Activated B cell treated with CpG ODN at 0.5 μM for 24 hours (primary cell): ENCODE results near the gene FAM78A. TPM values are rescaled to one million over a fixed set of nuclear protein-coding genes. Genes with fewer than 3 reads are reported as not detected.
A peak's percentile ranks its signal among the peaks of the same experiment; 100 is the strongest.

Source experiments
- ATAC-seq: fragments of 200-7000 bp; cut with Tn5 transposase; one replicate; pipeline ENCODE4 v1.10.0; 2021; ENCODE audit warnings: low read depth, mild to moderate bottlenecking, moderate library complexity
- CTCF ChIA-PET: fragments of 350-600 bp; sonication (Branson Sonifier 250); formaldehyde crosslinking; loops from one replicate; lab custom pipeline; 2021; ENCODE audit warnings: antibody characterized with exemption; lab: Charles Lee
- POLR2A ChIA-PET: fragments of 350-600 bp; sonication (Branson Sonifier 250); formaldehyde crosslinking; loops from one replicate; lab custom pipeline; 2021; ENCODE audit warnings: antibody characterized with exemption; lab: Charles Lee
- DNase-seq: peaks from one replicate; pipeline ENCODE4 v3.0.0; 2022
- H3K27ac Mint-ChIP-seq: one replicate; pipeline ENCODE4 v1.8.0; 2020; ENCODE audit warnings: mixed read lengths
- H3K27me3 Mint-ChIP-seq: one replicate; pipeline ENCODE4 v1.8.0; 2021; ENCODE audit warnings: mixed read lengths
- H3K36me3 Mint-ChIP-seq: one replicate; pipeline ENCODE4 v1.8.0; 2021; ENCODE audit warnings: low read depth, mixed read lengths
- H3K4me1 Mint-ChIP-seq: one replicate; pipeline ENCODE4 v1.8.0; 2021; ENCODE audit warnings: mixed read lengths
- H3K4me3 Mint-ChIP-seq: one replicate; pipeline ENCODE4 v1.8.0; 2020; ENCODE audit warnings: mild to moderate bottlenecking, mixed read lengths
- H3K9me3 Mint-ChIP-seq: one replicate; pipeline ENCODE4 v1.8.0; 2020; ENCODE audit warnings: mixed read lengths
- CTCF ChIP-seq: fragments of 200-600 bp; IDR thresholded peaks from one replicate; pipeline ENCODE4 v1.8.0; 2022; ENCODE audit warnings: antibody characterized with exemption, mild to moderate bottlenecking
- intact Hi-C: fragments of 100-400 bp; cut with micrococcal nuclease; formaldehyde crosslinking; loops from one replicate; pipeline ENCODE4 v1.15.1; 2024
- total RNA-seq: library from RNA; stranded (reverse); gene quantifications from 2 replicates; pipeline ENCODE4 v1.2.3, GENCODE V29; 2022

FAM78A gene
- total RNA-seq, 1 donor from 2014 or later = 22.9 TPM

- peak; percentile 25 for ATAC-seq
- ChIA-PET CTCF (no interaction called here), POLR2A (interaction anchor here (0.7 kb wide), 2 partner anchors 98 to 153 kb away, joined by 6 to 8 read pairs; no protein-coding TSS in a partner anchor)
- Mint-ChIP-seq H3K4me1 (peaks cover 10% of the 10 kb centered on the region), H3K4me3 (no peak overlapping the region), H3K27ac (no peak overlapping the region), H3K27me3 (peaks cover 8% of the 10 kb centered on the region), H3K9me3 (no peaks in the 10 kb centered on the region), H3K36me3 (no peaks in the 10 kb centered on the region)
- intact Hi-C loops = no loop called here
- no peak for TF ChIP-seq CTCF
- no peak for DNase-seq
Observed at GRCh38 chr9:131310833-131311554, 34.7 kb upstream of the FAM78A start.

- ChIA-PET CTCF (no interaction called here), POLR2A (interaction anchor here (0.7 kb wide), 1 partner anchor 96 kb away, joined by 6 read pairs; no protein-coding TSS in a partner anchor)
- DNase-seq = no peak
- no peak for TF ChIP-seq CTCF
- H3K4me3 Mint-ChIP-seq = no peak overlapping the region
- H3K4me1 Mint-ChIP-seq = peaks cover 10% of the 10 kb centered on the region
- H3K27ac Mint-ChIP-seq = no peak overlapping the region
- H3K9me3 Mint-ChIP-seq = no peaks in the 10 kb centered on the region
- H3K27me3 Mint-ChIP-seq = peaks cover 6% of the 10 kb centered on the region
- ATAC-seq = no peak
- H3K36me3 Mint-ChIP-seq = no peaks in the 10 kb centered on the region
- intact Hi-C loops = no loop called here
Observed at GRCh38 chr9:131309530-131310276, 33.4 kb upstream of the FAM78A start.

- Mint-ChIP-seq H3K4me1 (peaks cover 10% of the 10 kb centered on the region), H3K9me3 (no peaks in the 10 kb centered on the region), H3K27ac (peak overlapping the region; percentile 20), H3K4me3 (no peak overlapping the region), H3K27me3 (peaks cover 2% of the 10 kb centered on the region), H3K36me3 (no peaks in the 10 kb centered on the region)
- TF ChIP-seq CTCF = no peak
- ATAC-seq (no peak), DNase-seq (no peak)
- intact Hi-C loops = no loop called here
- POLR2A ChIA-PET = interaction anchor here (0.6 kb wide), 1 partner anchor 704 kb away, joined by 4 read pairs; no protein-coding TSS in a partner anchor
- CTCF ChIA-PET = no interaction called here
Observed at GRCh38 chr9:131308906-131309529, 32.7 kb upstream of the FAM78A start.

GRCh38 chr9:131308452-131308851, 32.1 kb upstream of the FAM78A start:
- Mint-ChIP-seq H3K4me1 (peaks cover 10% of the 10 kb centered on the region), H3K4me3 (no peak overlapping the region), H3K27ac (peak overlapping the region; percentile 20), H3K36me3 (no peaks in the 10 kb centered on the region), H3K9me3 (no peaks in the 10 kb centered on the region), H3K27me3 (peaks cover 2% of the 10 kb centered on the region)
- no peak for TF ChIP-seq CTCF
- CTCF ChIA-PET = no interaction called here
- ATAC-seq (no peak), DNase-seq (no peak)
- POLR2A ChIA-PET = interaction anchor here (0.6 kb wide), 1 partner anchor 704 kb away, joined by 4 read pairs; no protein-coding TSS in a partner anchor
- intact Hi-C loops = no loop called here

GRCh38 chr9:131307974-131308373, 31.7 kb upstream of the FAM78A start:
- Mint-ChIP-seq H3K9me3 (no peaks in the 10 kb centered on the region), H3K4me1 (peaks cover 10% of the 10 kb centered on the region), H3K36me3 (no peaks in the 10 kb centered on the region), H3K27ac (no peak overlapping the region), H3K4me3 (no peak overlapping the region), H3K27me3 (peaks cover 2% of the 10 kb centered on the region)
- ATAC-seq = no peak
- TF ChIP-seq CTCF = no peak
- POLR2A ChIA-PET = no interaction called here
- intact Hi-C loops = no loop called here
- CTCF ChIA-PET = no interaction called here
- no peak for DNase-seq
